GM13976 (cell line): ENCODE measurements around the gene COX5B.

ENCODE experiments used
- DNase-seq: peaks from one replicate; pipeline ENCODE4 v3.0.0; 2012; ENCODE audit warnings: low spot score
- in situ Hi-C: fragments of 300-500 bp; cut with MboI; formaldehyde crosslinking; loops from one replicate; pipeline ENCODE4 v1.12.0; 2022; ENCODE audit warnings: low sequenced_read_pairs, mixed read lengths, inconsistent platforms; ENCODE audit not compliant: unreplicated experiment
- TF ChIP-seq, protein P1 (sequence below): IDR thresholded peaks from 2 replicates; pipeline ENCODE4 v1.5.1; 2012; ENCODE audit warnings: borderline replicate concordance, mild to moderate bottlenecking; ENCODE audit not compliant: insufficient read depth; ENCODE audit errors: extremely low read depth, missing control alignments, control extremely low read depth

COX5B gene

GRCh38 chr2:97654309-97654708 lies 8.4 kb downstream of the COX5B start:
- in situ Hi-C loops, result no loop called here
- TF ChIP-seq, protein P1, sequence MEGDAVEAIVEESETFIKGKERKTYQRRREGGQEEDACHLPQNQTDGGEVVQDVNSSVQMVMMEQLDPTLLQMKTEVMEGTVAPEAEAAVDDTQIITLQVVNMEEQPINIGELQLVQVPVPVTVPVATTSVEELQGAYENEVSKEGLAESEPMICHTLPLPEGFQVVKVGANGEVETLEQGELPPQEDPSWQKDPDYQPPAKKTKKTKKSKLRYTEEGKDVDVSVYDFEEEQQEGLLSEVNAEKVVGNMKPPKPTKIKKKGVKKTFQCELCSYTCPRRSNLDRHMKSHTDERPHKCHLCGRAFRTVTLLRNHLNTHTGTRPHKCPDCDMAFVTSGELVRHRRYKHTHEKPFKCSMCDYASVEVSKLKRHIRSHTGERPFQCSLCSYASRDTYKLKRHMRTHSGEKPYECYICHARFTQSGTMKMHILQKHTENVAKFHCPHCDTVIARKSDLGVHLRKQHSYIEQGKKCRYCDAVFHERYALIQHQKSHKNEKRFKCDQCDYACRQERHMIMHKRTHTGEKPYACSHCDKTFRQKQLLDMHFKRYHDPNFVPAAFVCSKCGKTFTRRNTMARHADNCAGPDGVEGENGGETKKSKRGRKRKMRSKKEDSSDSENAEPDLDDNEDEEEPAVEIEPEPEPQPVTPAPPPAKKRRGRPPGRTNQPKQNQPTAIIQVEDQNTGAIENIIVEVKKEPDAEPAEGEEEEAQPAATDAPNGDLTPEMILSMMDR, result no peak
- no peak for DNase-seq

- DNase-seq, result no peak
- in situ Hi-C loops, result no loop called here
- TF ChIP-seq, protein P1, result no peak
These were observed 8.9 kb downstream of the COX5B start for GRCh38 chr2:97654791-97655190.

DNA sequence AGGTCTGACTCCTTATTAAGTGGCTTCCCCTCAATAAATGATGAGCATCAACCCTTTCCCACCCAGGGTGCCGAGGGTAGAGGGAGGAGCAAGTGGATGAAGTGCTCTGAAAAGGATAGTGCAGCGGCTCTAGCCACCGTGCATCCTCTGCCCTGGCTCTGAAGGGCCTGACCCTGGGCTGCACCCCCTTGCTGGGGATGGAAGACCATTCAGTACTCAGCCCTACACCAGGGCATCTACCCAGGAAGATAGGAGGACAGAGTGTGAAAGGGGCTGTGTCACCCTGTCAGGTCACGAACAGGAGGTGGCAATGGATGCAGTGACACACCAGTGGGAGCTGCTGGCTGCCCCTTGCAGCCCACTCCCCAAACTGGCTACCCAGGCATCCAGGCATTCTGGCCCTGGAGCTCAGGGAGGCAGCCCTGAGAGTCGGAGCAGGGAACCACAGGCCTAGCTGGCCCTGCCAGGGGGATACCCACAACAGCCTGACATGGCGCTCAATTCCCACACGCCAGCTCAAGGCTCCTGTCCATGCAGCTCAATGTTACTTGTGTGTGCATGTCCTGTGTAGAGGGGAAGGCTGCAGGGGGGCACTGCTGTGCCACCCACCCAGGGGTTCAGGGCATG lies 10.4 kb downstream of the COX5B start:
- in situ Hi-C loops, result no loop called here
- TF ChIP-seq, protein P1, result no peak
- DNase-seq, result no peak

DNA sequence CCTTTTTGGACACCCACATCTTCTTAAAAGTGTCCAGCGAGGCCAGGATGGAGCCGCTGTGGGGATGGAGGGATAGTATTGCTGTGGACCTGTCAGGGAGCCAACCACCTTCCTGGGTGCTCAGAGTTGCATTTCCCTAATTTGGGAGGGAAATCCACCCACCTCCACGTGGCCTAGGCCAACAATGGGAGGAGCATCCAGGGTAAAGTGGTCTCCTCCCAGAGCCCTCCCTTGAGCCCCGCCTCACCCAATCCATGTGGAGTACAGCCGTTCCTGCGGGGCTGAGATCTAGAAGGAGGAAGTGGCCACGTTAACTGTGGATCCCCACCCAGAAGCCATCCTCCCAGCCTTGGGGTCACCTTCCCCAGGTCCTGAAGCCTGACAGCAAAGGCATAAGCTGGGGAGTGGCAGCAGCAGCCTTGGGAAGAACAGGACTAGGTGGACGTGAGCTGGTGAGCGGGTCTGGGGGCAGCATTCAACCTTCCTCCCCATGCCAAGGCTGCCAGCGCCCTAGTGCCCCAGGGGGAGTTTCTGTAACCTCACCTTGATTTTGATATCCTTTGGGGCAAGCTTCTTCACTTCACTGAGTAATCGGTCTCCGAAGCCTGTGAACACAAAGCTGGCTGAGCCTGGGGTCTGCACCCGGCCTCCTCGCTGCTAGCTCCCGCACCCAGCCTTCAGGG lies 11.2 kb downstream of the COX5B start:
- in situ Hi-C loops, result no loop called here

DNA sequence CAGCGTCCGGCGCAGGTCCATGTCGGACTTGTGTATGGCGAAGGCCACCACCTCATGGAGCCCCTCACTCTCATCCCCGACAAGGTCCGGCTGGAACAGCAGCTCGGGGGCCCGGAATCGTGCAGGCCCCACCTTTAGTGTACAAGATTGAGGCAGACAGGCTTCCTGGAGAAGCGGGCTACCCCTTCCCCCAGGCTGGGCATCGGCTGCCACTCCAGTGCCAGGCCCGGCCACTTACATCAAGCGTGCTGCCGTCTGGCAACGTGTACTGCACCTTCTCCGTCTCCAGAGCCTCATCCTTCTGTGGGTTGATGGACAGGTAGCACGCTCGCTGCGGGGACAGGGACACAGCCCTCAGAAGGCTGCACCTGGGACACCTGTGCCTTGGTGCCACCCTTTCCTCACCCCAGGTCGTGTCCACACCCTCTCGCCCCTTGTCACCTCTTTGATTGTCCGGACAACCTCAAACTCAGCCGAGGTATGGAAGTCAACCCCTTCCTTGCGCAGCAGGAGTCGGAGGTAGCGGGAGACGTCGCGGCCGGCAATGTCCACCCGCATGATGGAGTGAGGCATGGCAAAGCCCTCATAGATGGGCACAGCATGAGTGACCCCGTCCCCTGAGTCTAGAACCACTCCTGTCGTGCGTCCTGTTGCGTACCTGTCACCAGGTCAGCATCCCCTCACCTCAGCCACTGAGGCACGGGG lies 12.3 kb downstream of the COX5B start:
- no peak for DNase-seq
- TF ChIP-seq, protein P1, result no peak
- in situ Hi-C loops, result no loop called here

More for the DNA sequence above, 11.2 kb downstream of the COX5B start:
- TF ChIP-seq, protein P1, result no peak
- DNase-seq, result no peak

- in situ Hi-C loops, result no loop called here
- DNase-seq, result no peak
- TF ChIP-seq, protein P1, result no peak
These were observed 12.9 kb downstream of the COX5B start for GRCh38 chr2:97658691-97659157.
